Heart left ventricle (tissue), 13 donors: ENCODE data around the gene CDC25C.

Experiments
- POLR2A ChIP-seq, 2 donors: fragments of 450-650 bp; IDR thresholded peaks; one replicate each; pipeline ENCODE4 v1.6.1; 2017; ENCODE audit warnings: antibody characterized with exemption in 2 of 2, mild to moderate bottlenecking in 2 of 2, moderate library complexity in 2 of 2
- TF ChIP-seq, protein P1 (sequence below), 12 donors: fragments of 200-600 bp; sonication (generic) in 4 of 12; IDR thresholded peaks; one replicate each; pipeline versions ENCODE4 v1.5.0 to v1.8.0; 2018 to 2022; ENCODE audit warnings: antibody characterized with exemption in 12 of 12, mild to moderate bottlenecking in 5 of 12
- donor health status: ischemic (EF 13 %, LVEDD 7.1; RV severe dilation, severe dysfunction).
- donor health status: DM: no; HTN: yes; CAD: no.
- donor health status: DM: no; HTN: no; CAD: no.
- donor health status: ischemic (EF 25% LVEDD 6.9; RV normal size, moderate dysfunction).
- donor health status: ischemic (EF 25% LVEDD 5.7; RV mildly dilated, moderate dysfunction).
- donor health status: ischemic (EF 35%, LVEDD 5.7; RV mildly dilated, moderate dysfunction).
- donor health status: nonischemic (EF 11% LVEDD 7.7; RV severe dilation, severe dysfunction).
- donor health status: DM: yes; HTN: yes; CAD: no.
- donor health status: PGD.
- donor health status: ischemic (EF 29% LVEDD 5.4; RV normal size, mild dysfunction).
- donor health status: nonischemic (EF 23%, LVEDD 6.1; RV moderate dilation, normal function).

DNA sequence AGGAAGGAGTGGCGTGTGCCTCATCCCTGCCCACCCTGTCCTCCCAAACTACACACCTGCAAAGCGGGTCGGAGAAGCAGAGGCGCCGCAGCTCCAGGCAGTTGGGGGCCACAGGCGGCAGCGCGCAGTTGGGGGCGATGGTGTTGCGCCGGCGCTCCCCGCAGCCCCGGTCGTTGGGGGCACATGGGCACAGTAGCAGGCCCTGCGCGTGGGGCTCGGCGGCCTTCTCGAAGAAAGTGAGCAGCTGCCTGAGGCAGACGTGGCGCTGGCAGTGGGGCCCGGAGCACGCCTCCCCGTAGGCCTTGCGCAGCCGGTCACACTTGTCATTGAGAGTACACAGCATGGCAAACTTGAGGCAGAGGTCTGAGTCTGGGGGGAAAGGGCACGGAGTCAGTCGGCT is 74.0 kb downstream of the CDC25C start:
- TF ChIP-seq, protein P1, sequence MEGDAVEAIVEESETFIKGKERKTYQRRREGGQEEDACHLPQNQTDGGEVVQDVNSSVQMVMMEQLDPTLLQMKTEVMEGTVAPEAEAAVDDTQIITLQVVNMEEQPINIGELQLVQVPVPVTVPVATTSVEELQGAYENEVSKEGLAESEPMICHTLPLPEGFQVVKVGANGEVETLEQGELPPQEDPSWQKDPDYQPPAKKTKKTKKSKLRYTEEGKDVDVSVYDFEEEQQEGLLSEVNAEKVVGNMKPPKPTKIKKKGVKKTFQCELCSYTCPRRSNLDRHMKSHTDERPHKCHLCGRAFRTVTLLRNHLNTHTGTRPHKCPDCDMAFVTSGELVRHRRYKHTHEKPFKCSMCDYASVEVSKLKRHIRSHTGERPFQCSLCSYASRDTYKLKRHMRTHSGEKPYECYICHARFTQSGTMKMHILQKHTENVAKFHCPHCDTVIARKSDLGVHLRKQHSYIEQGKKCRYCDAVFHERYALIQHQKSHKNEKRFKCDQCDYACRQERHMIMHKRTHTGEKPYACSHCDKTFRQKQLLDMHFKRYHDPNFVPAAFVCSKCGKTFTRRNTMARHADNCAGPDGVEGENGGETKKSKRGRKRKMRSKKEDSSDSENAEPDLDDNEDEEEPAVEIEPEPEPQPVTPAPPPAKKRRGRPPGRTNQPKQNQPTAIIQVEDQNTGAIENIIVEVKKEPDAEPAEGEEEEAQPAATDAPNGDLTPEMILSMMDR (IDR thresholded peaks at IDR 0.05): no peak
- TF ChIP-seq POLR2A (IDR thresholded peaks at IDR 0.05): no peak
